HG03025 (cell line): Measurements from ENCODE around the gene ACTL7A.
"Not testable (repeated sequence)": the region's sequence is repeated elsewhere in the genome, so short reads cannot be mapped to it uniquely, and the experiment has no call there.

ENCODE experiments used
- ATAC-seq: cut with Tn5 transposase; IDR thresholded peaks from one replicate; pipeline ENCODE4 v1.9.1; 2021; ENCODE audit warnings: mild to moderate bottlenecking, moderate library complexity; ENCODE audit not compliant: unreplicated experiment, low FRiP score

Gene ACTL7A, protein sequence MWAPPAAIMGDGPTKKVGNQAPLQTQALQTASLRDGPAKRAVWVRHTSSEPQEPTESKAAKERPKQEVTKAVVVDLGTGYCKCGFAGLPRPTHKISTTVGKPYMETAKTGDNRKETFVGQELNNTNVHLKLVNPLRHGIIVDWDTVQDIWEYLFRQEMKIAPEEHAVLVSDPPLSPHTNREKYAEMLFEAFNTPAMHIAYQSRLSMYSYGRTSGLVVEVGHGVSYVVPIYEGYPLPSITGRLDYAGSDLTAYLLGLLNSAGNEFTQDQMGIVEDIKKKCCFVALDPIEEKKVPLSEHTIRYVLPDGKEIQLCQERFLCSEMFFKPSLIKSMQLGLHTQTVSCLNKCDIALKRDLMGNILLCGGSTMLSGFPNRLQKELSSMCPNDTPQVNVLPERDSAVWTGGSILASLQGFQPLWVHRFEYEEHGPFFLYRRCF

DNA sequence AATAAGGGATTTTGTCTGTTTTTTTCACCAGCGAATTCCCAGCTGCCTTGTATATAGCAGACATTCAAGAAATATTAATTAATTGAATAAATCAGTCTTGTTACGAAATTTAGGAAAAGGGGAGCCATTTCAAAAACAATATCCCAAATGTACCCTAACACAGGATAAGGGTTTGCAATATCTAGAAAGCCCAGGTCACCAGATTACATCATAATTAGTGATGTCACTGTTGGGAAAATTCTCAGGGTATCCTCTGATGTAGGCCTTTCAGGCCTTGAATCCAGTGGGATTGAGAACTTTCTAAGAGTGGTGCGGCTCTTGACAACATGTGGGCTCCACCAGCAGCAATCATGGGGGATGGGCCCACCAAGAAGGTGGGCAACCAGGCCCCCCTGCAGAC, at the start of gene ACTL7A:
TSS of gene ACTL7A (plus strand) at position 270 of the 400 bp plus-strand sequence. CDS start at position 327, 57 bp downstream.
- no peak for ATAC-seq

DNA sequence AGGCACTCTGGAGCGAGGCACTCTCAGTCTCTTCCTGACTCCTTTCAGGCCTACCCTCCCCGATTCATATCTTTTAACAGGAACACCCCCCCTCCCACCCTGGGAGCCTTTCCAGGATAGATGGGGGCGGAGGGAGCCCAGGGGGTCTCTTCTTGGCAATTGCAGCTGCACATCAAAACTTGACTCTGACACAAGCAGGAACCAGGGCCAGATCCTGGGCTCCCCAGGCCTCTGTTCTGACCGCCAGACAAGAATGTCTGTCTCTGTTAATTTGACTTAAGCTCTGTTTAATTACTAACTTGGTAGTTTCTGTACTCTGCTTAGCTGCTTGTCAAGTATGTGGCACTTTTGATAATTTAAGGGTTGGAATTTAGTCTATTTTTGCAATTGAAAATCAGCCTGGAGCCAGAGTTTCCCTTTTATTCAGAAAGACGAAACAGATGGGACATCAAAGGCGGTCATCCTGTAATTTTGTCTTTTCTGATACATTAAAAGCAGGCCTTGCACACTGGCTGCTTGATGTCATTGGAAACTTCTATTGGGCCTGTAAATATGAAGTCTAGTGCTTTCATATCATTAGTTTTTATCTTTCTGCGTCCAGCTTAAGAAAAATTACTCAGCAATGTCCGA, 49.6 kb upstream of the ACTL7A start:
- no peak for ATAC-seq

DNA sequence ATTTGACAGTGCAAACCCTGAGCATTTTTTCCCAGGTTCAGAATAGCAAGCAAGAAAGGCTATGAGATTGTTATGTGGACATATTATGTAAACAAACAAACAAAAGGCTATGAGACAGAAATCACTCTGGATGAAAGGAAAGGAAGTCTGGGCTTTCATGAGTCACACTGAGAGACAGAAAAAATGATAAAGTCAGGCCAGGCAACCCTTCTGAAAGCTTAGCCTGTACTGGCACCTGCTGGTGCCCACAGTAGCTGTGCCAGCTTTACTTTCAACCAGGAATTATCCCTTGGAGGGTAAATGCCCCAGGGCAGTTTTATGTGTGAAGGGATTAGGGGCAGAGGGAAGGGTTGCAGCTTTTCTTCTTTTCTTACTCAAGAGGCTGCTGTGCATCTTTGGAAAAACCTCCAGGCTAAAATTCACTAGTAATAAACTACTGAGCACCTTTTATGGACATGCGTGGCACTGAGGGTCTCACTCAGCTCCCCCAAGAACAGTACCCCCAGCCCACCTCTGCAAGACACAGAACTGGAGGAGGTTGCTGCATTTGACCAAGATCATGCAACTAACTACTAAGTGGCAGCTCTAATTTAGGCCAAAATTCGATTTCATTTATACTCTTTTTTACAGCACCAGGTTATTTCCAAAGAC, 48.0 kb upstream of the ACTL7A start:
- ATAC-seq, result no peak

DNA sequence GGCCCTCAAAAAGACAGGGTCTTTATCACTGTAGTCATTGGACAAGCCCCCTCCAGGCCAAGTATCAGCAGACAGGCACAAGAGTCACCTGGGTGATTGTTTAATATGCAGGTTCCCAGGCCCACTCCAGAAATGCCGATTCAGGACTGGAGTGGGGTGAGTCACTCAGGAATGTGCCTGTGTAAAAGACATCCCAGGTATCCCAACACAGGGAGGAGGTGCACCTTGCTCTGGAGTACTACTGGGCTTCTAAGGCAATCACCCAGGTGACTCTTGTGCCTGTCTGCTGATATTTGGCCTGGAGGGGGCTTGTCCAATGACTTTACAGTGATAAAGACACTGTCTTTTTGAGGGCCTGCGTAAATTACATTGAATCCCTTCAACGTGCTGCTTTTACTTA, 46.9 kb upstream of the ACTL7A start:
- no peak for ATAC-seq

DNA sequence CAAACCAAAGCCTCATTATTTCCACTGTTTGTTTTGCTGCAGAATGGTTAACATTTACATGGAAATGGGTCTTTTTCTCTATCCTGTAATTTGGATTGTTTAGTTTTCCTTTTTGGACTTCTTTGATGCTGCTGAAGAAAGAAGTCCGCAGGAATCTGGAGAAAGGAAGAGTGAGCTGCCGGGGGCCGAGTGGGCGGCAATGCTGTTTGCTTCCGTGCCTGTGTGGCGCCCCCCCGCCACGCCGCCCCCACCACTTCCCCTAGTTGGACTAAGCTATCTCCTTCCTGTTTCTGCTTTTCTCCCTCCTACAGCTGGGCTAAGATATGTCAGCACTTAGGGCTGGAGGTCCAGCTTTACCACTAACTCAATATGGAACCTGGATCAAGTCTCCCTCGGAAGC, 46.0 kb upstream of the ACTL7A start:
- no peak for ATAC-seq

DNA sequence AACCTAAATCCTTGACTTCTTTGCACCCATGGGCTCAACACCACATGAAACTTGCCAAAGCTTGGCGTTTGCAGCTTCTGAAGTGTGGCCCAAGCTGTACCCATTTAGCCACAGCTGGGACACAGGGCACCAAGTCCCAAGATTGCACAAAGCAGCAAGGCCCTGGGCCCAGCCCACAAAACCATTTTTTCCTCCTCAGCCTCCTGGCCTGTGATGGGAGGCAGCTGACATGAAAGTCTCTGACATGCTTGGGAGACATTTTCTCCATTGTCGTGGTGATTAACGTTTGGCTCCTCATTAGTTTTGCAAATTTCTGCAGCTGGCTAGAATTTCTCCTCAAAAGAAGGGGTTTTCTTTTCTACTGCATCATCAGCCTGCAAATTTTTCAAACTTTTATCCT, 38.2 kb upstream of the ACTL7A start:
- ATAC-seq, result no peak

DNA sequence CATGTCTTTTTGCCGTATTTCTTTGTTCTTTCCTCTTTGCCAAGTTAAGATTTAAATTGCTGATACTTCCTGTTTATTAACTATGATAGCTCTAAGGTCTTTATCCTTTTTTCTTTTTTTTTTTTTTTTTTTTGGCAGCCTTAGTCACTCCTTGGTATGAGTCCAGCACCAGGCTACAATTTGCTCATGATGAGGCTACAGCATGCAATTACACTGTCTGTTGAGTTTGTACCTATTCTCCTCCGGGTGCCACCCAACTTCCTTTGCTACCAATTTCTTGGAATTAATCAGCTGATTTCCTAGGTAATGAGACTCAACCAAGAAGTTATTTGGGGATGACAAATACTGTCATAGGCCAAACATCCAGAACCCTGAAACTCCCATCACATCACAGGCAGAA, 31.8 kb upstream of the ACTL7A start:
- ATAC-seq, result no peak

DNA sequence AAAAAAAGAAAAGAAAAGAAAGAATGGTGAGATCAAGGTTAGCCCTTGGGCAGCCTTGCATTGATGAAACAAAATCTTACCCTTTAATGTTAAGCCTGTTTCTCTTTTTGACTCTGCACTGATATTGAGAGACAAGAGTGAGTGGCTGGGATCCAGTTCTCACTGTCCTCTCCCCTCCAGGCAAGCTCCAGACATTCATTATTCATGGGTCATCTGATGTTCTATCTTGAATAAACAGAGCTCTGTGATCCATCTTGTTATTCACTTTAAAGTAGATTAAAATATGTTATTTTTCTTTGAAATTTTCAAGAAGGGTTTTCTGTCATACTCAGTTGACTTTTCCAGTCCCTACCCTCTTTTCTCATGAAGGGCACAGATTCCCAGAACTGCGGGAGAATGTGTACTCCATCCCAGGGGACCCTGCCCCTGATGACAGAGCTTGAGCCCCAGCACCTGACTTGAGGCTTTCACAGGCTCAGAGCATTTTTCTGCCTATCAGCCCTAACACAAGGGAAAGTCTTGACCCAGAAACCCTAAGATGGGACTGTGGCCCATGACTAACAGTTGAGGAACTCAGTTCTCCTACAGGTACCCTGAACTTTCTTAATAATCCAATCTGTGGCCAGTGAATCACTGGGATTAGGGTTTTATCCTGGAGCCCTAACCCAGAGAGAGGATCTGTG, 30.4 kb upstream of the ACTL7A start:
- no peak for ATAC-seq

DNA sequence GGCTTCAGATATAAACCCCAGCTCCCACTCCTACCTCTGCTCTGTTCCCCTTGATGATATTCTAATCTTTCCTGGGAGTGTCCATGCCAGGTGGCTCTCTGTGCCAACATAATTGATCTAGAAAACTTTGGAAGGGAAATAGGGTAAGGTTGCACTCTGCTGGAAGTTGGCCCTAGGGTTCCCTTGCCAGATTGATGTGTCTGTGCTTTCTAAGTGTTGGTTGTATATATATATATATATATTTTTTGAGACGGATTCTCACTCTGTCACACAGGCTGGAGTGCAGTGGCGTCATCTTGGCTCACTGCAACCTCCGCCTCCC, 29.9 kb upstream of the ACTL7A start:
- ATAC-seq, result no peak

DNA sequence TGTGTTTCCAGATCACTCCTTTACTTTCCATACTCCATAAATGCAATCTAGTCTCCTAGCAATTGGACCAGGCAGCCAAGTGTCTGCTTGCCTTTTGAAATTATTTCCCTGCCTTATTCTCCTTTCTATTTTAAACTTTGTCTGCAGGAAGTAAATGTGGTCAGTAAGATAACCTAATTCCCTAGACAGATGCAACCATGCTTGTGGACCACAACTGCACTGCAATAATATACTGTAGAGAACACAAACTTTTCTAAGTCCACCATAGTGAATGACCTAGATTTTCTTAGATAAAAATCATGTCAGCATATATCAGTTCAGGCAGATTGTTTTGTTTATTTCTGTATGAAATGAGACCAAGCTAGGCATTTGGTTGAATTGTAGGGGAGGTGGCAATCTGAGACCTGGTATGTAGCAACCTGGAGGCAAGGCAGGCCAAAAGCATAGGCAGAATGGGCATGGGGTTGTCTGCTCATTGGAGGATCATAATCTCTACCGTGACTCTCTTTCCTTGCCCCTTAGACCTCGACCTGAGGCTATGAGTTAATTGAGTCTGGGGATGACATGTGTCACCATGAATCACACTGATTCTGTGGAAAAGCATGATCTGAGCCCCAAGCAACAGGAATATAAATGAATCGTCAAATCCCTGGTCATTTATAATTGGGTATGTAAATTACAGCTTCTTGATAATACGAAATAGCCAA, 27.0 kb upstream of the ACTL7A start:
- ATAC-seq, result no peak

DNA sequence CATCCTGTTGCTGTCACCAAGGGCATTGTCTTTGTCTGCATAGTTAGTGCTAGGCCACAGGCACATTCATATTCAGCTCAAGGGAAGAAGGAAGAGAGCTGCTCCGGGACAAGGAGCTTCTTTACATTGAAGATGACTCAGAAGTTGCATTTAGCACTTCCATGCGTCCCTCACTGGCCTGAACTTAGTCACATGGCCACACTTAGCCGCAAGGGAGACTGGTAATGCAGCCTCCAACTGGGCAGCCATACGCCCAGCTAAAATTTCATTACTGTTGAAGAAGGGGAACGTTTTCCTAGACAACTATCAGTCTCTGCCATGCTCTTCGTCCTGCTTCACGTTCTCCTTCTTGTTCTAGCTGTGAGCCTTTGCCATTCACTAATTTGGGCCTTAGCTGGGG, 26.2 kb upstream of the ACTL7A start:
- ATAC-seq, result no peak

DNA sequence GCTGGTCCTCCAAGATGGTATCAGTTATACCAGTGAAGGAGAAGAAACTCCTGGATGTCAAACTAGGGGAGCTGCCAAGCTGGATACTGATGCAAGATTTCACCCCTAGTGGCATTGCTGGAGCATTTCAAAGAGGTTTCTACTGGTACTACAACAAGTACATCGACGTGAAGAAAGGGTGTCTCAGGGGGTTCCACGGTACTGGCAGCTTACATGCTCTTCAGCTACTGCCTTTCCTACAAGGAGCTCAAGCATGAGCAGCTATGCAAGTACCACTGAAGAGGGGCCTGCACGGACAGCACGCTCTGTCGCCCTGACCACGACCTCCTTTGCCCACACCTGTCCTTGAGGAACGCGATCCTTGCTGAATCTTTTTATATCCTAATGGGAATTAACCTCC, 25.7 kb upstream of the ACTL7A start:
- no peak for ATAC-seq

DNA sequence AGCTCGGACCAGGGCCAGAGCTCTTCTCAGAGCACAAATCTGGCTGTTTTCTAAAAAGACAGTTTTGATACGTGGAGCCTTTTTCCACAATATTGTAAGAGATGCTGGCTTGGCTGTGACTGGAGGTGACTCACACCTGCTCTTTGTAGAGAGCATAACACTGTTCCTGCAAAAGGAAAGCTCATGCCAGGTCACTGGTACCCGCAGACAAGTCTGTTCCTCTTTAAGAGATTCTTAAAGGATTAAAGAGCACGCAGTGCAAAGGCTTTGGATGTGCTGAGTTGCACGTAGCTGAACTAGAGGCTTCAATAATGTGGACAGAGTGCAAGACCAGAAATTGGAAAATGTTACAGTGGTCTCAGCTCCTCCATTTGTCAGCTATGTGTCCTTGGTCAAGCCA, 25.3 kb upstream of the ACTL7A start:
- no peak for ATAC-seq

DNA sequence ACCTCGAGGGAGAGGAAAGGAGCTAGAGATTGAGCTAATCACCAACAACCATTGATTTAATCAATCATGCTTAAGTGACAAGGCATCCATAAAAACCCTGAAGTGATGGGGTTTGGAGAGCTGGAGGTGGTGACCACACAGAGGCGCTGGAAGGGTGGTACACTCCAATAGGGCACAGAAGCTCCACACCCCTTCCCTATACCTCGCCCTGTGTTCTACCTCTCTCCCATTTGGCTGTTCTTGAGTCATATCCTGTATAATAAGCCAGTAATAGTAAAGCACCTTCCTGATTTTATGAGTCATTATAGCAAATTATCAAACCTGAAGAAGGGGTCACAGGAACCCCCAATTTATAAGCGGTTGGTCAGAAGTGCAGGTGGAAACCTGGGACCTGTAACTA, 24.5 kb upstream of the ACTL7A start:
- ATAC-seq, result no peak

DNA sequence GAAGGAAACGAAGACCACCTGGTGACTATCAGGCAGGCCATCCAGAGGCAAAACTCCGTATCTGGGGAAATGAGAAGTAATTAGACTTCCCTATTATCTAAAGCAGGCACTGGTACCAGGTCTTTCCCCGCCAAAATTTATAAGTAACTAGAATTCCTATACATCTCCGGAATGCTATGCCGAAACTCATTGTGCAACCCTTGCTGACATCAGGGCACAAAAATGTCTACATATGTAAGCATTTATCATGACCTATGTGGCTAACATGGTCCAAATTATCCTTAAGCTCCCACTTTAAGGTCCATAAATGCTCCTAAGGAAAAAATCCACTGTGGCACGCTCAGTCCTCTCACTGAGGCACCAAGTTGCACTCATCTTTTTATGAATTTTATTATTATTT, 24.0 kb upstream of the ACTL7A start:
- no peak for ATAC-seq

DNA sequence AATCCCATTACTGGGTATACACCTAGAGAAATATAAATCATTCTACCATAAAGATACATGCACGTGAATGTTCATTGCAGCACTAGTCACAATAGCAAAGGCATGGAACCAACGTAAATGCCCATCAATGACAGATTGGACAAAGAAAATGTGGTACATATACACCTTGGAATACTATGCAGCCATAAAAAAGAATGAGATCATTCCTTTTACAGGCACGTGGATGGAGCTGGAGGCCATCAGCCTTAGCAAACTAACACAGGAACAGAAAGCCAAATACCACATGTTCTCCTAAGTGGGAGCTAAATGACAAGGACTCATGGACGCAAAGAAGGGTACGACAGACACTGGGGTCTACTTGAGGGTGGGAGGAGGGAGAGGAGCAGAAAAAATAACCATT, 22.5 kb upstream of the ACTL7A start:
- ATAC-seq, result not testable (repeated sequence)

DNA sequence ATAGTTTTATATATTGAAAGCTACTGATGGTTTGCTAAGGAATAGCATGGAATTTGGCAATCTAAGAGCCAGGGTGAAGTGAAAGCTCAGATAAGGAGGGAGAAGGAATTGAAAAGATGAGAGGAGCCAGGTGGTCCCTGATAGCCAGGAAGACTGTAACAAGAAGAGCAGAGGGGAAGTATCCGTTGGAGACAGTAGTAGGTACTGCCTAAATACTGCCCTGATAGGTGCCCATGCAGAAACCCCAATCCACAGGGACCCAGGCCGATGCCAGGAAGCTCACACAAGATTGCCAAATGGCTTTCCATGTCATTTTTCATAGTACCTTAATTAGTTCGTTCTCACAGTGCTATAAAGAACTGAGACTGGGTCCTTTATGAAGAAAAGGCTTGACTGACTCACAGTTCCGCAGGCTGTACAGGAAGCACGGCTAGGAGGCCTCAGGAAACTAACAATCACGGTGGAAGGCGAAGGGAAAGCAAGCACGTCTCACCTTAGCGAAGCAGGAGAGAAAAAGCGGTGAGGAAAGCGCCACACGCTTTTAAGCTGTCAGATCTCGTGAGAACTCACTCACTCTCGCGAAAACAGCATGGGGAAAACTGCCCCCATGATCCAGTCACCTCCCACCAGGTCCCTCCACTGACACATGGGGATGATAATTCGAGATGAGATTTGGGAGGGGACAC, 19.3 kb upstream of the ACTL7A start:
- ATAC-seq, result no peak

DNA sequence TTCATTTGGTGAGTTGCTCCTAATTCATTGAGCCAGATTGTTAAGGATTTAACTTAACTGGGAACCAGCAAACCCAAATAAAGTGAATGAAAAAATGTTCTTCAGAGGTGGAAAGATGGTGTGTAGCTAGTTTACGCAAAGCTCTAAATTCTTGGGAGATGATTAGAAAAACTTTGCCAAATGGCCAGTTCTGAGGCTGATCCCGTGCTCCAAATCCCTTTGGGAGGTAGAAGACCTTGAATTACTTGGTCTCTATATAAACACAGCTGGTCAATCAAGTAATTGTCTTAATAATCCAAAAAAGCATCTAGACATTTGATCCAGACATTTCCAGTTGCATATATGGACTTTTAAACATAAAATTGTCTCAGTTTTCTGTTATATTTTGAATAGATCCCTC, 17.7 kb upstream of the ACTL7A start:
- no peak for ATAC-seq

DNA sequence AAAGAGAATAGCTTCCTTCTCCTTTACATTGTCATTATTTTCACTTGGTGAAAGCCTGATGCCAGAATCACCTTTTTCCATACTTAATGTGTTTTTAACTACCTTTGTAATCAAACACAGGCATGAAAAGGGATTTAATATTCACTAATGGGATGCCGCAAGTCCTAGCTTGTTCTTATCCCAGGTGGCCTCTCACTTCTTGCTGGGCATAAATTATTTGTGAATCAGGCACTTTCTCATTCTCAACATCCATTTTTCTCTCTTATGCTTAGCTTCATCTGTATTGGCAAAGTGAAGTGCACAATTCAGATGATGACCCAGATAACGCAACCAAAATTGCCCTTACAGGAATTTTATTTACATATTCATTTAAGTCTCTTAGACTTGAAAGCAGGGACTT, 17.2 kb upstream of the ACTL7A start:
- ATAC-seq, result no peak

DNA sequence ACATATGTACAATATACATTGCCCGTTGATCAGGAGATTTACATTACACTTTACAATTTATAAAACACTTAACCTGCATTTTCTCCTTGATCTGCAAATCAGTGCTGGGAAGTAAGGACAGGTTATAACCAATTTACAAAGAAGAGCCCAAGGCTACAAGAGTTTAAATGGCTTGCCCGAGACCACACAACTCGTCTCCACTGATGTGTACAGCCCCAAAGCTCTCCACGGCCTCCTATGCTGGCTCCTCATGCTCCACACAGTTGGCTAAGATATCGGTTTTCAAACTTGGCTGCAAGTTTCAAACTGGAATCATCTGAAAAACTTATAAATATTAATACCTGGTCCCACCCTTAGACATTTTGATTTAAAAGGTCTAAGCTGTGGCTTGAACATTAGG, 16.6 kb upstream of the ACTL7A start:
- ATAC-seq, result no peak
